HG03159 (cell line): Measurements from ENCODE around the gene CCL25.
A peak's percentile ranks its signal among the peaks of the same experiment; 100 is the strongest.
"Not testable (repeated sequence)": the region's sequence is repeated elsewhere in the genome, so short reads cannot be mapped to it uniquely, and the experiment has no call there.

Experiments
- ATAC-seq: cut with Tn5 transposase; IDR thresholded peaks from one replicate; pipeline ENCODE4 v1.9.1; 2021; ENCODE audit warnings: mild to moderate bottlenecking, moderate library complexity; ENCODE audit not compliant: unreplicated experiment

The CCL25 gene

GRCh38 chr19:8052464-8052859 lies at the start of gene CCL25:
TSS of gene CCL25 (plus strand) at chr19:8052760. CDS start at chr19:8053050, 290 bp downstream.
- ATAC-seq: no peak

- no peak for ATAC-seq
Observed at GRCh38 chr19:8004001-8004400, 48.6 kb upstream of the CCL25 start.

GRCh38 chr19:8004723-8005513 lies 47.6 kb upstream of the CCL25 start:
- peak; percentile 21 for ATAC-seq

- peak; percentile 71 for ATAC-seq
Observed at GRCh38 chr19:8005534-8006256, 46.9 kb upstream of the CCL25 start, which contains the start of gene ELAVL1. TSS of gene ELAVL1 (minus strand) at chr19:8005641. CDS start at chr19:7991815, 13,826 bp downstream.

- ATAC-seq: no peak
Observed at GRCh38 chr19:8017808-8018207, 34.8 kb upstream of the CCL25 start.

- no peak for ATAC-seq
Observed at GRCh38 chr19:8020681-8021080, 31.9 kb upstream of the CCL25 start.

GRCh38 chr19:8021374-8021773 lies 31.2 kb upstream of the CCL25 start:
- no peak for ATAC-seq

- no peak for ATAC-seq
Observed at GRCh38 chr19:8022275-8022674, 30.3 kb upstream of the CCL25 start.

GRCh38 chr19:8023371-8023770 lies 29.2 kb upstream of the CCL25 start:
- no peak for ATAC-seq

GRCh38 chr19:8024256-8024655 lies 28.3 kb upstream of the CCL25 start:
- not testable (repeated sequence) for ATAC-seq

GRCh38 chr19:8025316-8025715 lies 27.2 kb upstream of the CCL25 start:
- ATAC-seq: no peak

GRCh38 chr19:8028951-8029491 lies 23.5 kb upstream of the CCL25 start:
- ATAC-seq: no peak

- no peak for ATAC-seq
Observed at GRCh38 chr19:8030960-8031359, 21.6 kb upstream of the CCL25 start.

- not testable (repeated sequence) for ATAC-seq
Observed at GRCh38 chr19:8033287-8034177, 19.0 kb upstream of the CCL25 start.

GRCh38 chr19:8034178-8034525 lies 18.4 kb upstream of the CCL25 start:
- ATAC-seq: no peak

GRCh38 chr19:8036434-8037099 lies 16.0 kb upstream of the CCL25 start:
- no peak for ATAC-seq

GRCh38 chr19:8038815-8039214 lies 13.7 kb upstream of the CCL25 start:
- ATAC-seq: no peak

GRCh38 chr19:8039231-8039630 lies 13.3 kb upstream of the CCL25 start:
- ATAC-seq: no peak

GRCh38 chr19:8041531-8041931 lies 11.0 kb upstream of the CCL25 start:
- ATAC-seq: no peak

- no peak for ATAC-seq
Observed at GRCh38 chr19:8042900-8043299, 9.7 kb upstream of the CCL25 start.
